ENCODE results near the gene PAAF1.
A peak's percentile ranks its signal among the peaks of the same experiment; 100 is the strongest.

Gene PAAF1

GRCh38 chr11:73876424-73877310 lies at the start of gene PAAF1, which contains the start of gene COA4:
TSS of gene PAAF1 (plus strand) at chr11:73876999. CDS start at chr11:73877022, 23 bp downstream.
TSS of gene COA4 (minus strand) at chr11:73876846. CDS start at chr11:73873378, 3,468 bp downstream.
- H3K36me3 Mint-ChIP-seq, result peaks cover 70% of the 10 kb centered on the region
- peak within 1 kb of the TSS; percentile 98 for H3K27ac Mint-ChIP-seq
- peaks cover 36% of the 10 kb centered on the region for H3K4me1 Mint-ChIP-seq
- DNase-seq (ENCODE audit: low spot score in 2 of 2) (peak; percentile 78 to 97), ATAC-seq (peak; percentile 98)
- H3K9me3 Mint-ChIP-seq, result no peaks in the 10 kb centered on the region
- H3K4me3 Mint-ChIP-seq, result peak within 1 kb of the TSS; percentile 98

GRCh38 chr11:73830261-73830660 lies 46.5 kb upstream of the PAAF1 start:
- H3K9me3 Mint-ChIP-seq, result no peaks in the 10 kb centered on the region
- H3K27ac Mint-ChIP-seq, result peak overlapping the region; percentile 77
- peaks cover 69% of the 10 kb centered on the region for H3K36me3 Mint-ChIP-seq
- H3K4me3 Mint-ChIP-seq, result no peak overlapping the region
- DNase-seq (ENCODE audit: low spot score in 2 of 2) (no peak), ATAC-seq (no peak)
- no peaks in the 10 kb centered on the region for H3K4me1 Mint-ChIP-seq

GRCh38 chr11:73833067-73833466 lies 43.7 kb upstream of the PAAF1 start:
- DNase-seq (ENCODE audit: low spot score in 2 of 2) (no peak), ATAC-seq (no peak)
- H3K4me1 Mint-ChIP-seq, result no peaks in the 10 kb centered on the region
- H3K9me3 Mint-ChIP-seq, result no peaks in the 10 kb centered on the region
- H3K36me3 Mint-ChIP-seq, result peaks cover 53% of the 10 kb centered on the region
- H3K27ac Mint-ChIP-seq, result no peak overlapping the region
- H3K4me3 Mint-ChIP-seq, result no peak overlapping the region

GRCh38 chr11:73838443-73839122 lies 38.2 kb upstream of the PAAF1 start:
- ATAC-seq (no peak), DNase-seq (ENCODE audit: low spot score in 2 of 2) (no peak)
- peaks cover 38% of the 10 kb centered on the region for H3K36me3 Mint-ChIP-seq
- no peaks in the 10 kb centered on the region for H3K4me1 Mint-ChIP-seq
- H3K4me3 Mint-ChIP-seq, result no peak overlapping the region
- H3K9me3 Mint-ChIP-seq, result no peaks in the 10 kb centered on the region
- H3K27ac Mint-ChIP-seq, result no peak overlapping the region

GRCh38 chr11:73839123-73839457 lies 37.7 kb upstream of the PAAF1 start:
- ATAC-seq, result no peak
- H3K4me3 Mint-ChIP-seq, result no peak overlapping the region

GRCh38 chr11:73851046-73851764 lies 25.6 kb upstream of the PAAF1 start:
- H3K9me3 Mint-ChIP-seq, result no peaks in the 10 kb centered on the region
- no peak overlapping the region for H3K27ac Mint-ChIP-seq
- no peak for ATAC-seq
- DNase-seq (ENCODE audit: low spot score in 2 of 2), result no peak
- peaks cover 65% of the 10 kb centered on the region for H3K36me3 Mint-ChIP-seq
- no peaks in the 10 kb centered on the region for H3K4me1 Mint-ChIP-seq
- H3K4me3 Mint-ChIP-seq, result no peak overlapping the region

More at GRCh38 chr11:73839123-73839457, 37.7 kb upstream of the PAAF1 start:
- Mint-ChIP-seq H3K36me3 (peaks cover 38% of the 10 kb centered on the region), H3K27ac (no peak overlapping the region), H3K4me1 (no peaks in the 10 kb centered on the region), H3K9me3 (no peaks in the 10 kb centered on the region)
- DNase-seq (ENCODE audit: low spot score in 2 of 2), result no peak

- ATAC-seq (no peak), DNase-seq (ENCODE audit: low spot score in 2 of 2) (no peak)
- no peaks in the 10 kb centered on the region for H3K9me3 Mint-ChIP-seq
- peaks cover 61% of the 10 kb centered on the region for H3K36me3 Mint-ChIP-seq
- no peaks in the 10 kb centered on the region for H3K4me1 Mint-ChIP-seq
- H3K27ac Mint-ChIP-seq, result no peak overlapping the region
- no peak overlapping the region for H3K4me3 Mint-ChIP-seq
Measured at GRCh38 chr11:73852049-73852448, 24.8 kb upstream of the PAAF1 start.

GRCh38 chr11:73854680-73855079 lies 22.1 kb upstream of the PAAF1 start:
- H3K4me1 Mint-ChIP-seq, result no peaks in the 10 kb centered on the region
- ATAC-seq (no peak), DNase-seq (ENCODE audit: low spot score in 2 of 2) (no peak)
- H3K27ac Mint-ChIP-seq, result no peak overlapping the region
- no peak overlapping the region for H3K4me3 Mint-ChIP-seq
- no peaks in the 10 kb centered on the region for H3K9me3 Mint-ChIP-seq
- H3K36me3 Mint-ChIP-seq, result peaks cover 45% of the 10 kb centered on the region

GRCh38 chr11:73856031-73856567 lies 20.7 kb upstream of the PAAF1 start:
- H3K36me3 Mint-ChIP-seq, result peaks cover 36% of the 10 kb centered on the region
- no peak overlapping the region for H3K4me3 Mint-ChIP-seq
- no peak overlapping the region for H3K27ac Mint-ChIP-seq
- DNase-seq (ENCODE audit: low spot score in 2 of 2) (no peak), ATAC-seq (no peak)
- no peaks in the 10 kb centered on the region for H3K4me1 Mint-ChIP-seq
- H3K9me3 Mint-ChIP-seq, result no peaks in the 10 kb centered on the region

- Mint-ChIP-seq H3K4me1 (no peaks in the 10 kb centered on the region), H3K36me3 (peaks cover 38% of the 10 kb centered on the region), H3K27ac (no peak overlapping the region), H3K4me3 (no peak overlapping the region), H3K9me3 (no peaks in the 10 kb centered on the region)
- DNase-seq (ENCODE audit: low spot score in 2 of 2), result no peak
- ATAC-seq, result no peak
Measured at GRCh38 chr11:73859671-73860070, 17.1 kb upstream of the PAAF1 start.

GRCh38 chr11:73860202-73860601 lies 16.6 kb upstream of the PAAF1 start:
- DNase-seq (ENCODE audit: low spot score in 2 of 2) (no peak), ATAC-seq (no peak)
- Mint-ChIP-seq H3K4me1 (no peaks in the 10 kb centered on the region), H3K27ac (no peak overlapping the region), H3K9me3 (no peaks in the 10 kb centered on the region), H3K36me3 (peaks cover 41% of the 10 kb centered on the region), H3K4me3 (no peak overlapping the region)

GRCh38 chr11:73862986-73863385 lies 13.8 kb upstream of the PAAF1 start:
- Mint-ChIP-seq H3K36me3 (peaks cover 44% of the 10 kb centered on the region), H3K27ac (no peak overlapping the region), H3K4me3 (no peak overlapping the region), H3K9me3 (no peaks in the 10 kb centered on the region), H3K4me1 (no peaks in the 10 kb centered on the region)
- ATAC-seq, result no peak
- no peak for DNase-seq (ENCODE audit: low spot score in 2 of 2)

GRCh38 chr11:73866095-73866579 lies 10.7 kb upstream of the PAAF1 start:
- H3K36me3 Mint-ChIP-seq, result peaks cover 46% of the 10 kb centered on the region
- H3K4me1 Mint-ChIP-seq, result no peaks in the 10 kb centered on the region
- H3K27ac Mint-ChIP-seq, result no peak overlapping the region
- H3K9me3 Mint-ChIP-seq, result no peaks in the 10 kb centered on the region
- DNase-seq (ENCODE audit: low spot score in 2 of 2) (no peak), ATAC-seq (no peak)
- H3K4me3 Mint-ChIP-seq, result no peak overlapping the region

- DNase-seq (ENCODE audit: low spot score in 2 of 2) (no peak), ATAC-seq (peak; percentile 43)
- Mint-ChIP-seq H3K27ac (no peak overlapping the region), H3K4me1 (no peaks in the 10 kb centered on the region), H3K9me3 (no peaks in the 10 kb centered on the region), H3K4me3 (no peak overlapping the region), H3K36me3 (peaks cover 47% of the 10 kb centered on the region)
Measured at GRCh38 chr11:73866586-73866996, 10.2 kb upstream of the PAAF1 start.

- Mint-ChIP-seq H3K27ac (peak overlapping the region; percentile 80), H3K36me3 (peaks cover 68% of the 10 kb centered on the region)
- no peak for DNase-seq (ENCODE audit: low spot score in 2 of 2)
Measured at GRCh38 chr11:73869332-73869949, 7.4 kb upstream of the PAAF1 start.

More at GRCh38 chr11:73869332-73869949, 7.4 kb upstream of the PAAF1 start:
- H3K9me3 Mint-ChIP-seq, result no peaks in the 10 kb centered on the region
- no peak overlapping the region for H3K4me3 Mint-ChIP-seq
- no peaks in the 10 kb centered on the region for H3K4me1 Mint-ChIP-seq
- ATAC-seq, result no peak
